NCI-H2196 treated with DMSO at 0.1 percent for 48 hours (cell line): Measurements from ENCODE around the gene PSMC3.

Experiments used
- DNase-seq: peaks from one replicate; lab custom pipeline; 2025; ENCODE audit not compliant: unreplicated experiment; lab: John Stamatoyannopoulos, UW

PSMC3 gene

DNA sequence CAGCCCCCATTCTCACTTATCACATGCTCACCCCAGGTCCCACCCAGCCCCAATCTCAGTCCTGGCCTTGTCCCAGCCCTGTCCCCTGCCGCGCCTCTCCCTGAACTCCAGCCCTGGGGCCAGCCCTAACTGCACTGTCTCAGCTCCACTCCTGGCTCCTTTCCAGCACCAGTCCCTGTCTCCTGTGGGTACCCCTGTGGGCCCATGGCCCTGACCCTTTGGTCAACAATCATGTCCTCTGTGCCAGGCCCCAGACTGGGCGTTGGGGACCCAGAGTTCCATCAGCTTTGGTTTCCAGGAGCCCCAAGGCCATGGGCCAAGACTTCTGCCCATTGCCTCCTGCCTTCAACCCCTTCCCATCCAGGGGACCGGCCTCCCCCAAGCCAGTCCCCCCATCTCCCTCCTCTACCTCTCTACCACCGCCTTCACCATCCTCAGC, 48.6 kb downstream of the PSMC3 start:
- no peak for DNase-seq

DNA sequence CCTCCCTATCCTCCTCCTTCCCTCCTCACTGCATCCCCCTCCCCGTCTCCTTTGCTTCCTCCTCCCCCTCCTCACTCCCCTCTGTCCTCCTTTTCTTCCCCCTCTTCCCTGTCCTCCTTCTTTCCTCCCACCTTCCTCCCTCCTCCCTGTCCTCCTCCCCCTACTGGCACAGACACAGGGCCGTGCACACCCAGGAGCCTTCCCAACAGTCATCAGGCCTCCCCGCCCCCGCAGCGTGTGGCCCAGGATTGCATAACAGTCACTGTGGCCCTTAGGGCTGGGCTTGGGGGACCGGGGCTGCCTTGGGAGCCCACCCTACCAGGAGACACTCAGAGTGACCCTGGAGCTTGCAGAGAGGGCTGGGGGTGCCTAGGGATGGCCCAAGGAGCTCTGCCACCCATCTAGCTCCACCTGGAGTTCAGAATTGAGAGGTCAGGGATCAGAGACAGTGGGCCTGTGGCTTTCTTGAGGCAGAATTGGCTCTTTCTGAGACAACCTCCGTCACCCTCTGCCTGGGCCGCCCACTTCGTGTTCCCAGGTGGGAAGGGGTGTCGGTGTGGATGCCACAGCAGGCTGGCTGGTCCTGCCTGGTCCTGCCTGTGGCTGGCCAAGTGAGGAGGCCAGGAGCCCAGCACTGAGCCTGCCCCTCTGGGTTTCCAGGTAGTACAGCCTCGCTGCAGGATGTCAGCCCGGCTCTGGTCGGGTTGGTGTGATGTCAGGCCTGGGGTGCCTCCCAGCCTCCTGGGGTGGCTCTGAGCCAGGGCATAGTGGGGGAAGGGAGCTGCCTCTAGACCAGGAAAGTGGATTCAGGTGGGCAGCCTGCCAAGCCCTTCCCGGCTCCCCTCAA, 49.5 kb downstream of the PSMC3 start:
- DNase-seq, result no peak

DNA sequence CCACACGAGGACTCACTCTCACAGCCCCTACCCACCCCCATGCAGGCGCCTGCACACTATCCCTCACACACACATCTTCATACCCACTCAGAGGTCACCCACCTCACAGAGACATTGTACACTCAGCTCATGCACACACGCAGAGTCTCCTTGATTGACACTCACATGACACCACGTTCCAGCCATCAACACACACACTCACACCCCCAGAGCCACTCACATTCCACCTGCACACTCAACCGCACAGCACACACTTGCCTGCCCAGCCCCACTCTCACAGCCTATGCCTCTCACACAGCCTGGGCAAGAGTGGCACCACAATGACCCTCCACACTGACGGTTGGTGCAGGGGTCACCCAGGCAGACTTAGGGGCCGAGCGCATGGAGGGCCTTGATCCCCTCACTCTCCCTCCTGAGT, 50.1 kb downstream of the PSMC3 start:
- no peak for DNase-seq

DNA sequence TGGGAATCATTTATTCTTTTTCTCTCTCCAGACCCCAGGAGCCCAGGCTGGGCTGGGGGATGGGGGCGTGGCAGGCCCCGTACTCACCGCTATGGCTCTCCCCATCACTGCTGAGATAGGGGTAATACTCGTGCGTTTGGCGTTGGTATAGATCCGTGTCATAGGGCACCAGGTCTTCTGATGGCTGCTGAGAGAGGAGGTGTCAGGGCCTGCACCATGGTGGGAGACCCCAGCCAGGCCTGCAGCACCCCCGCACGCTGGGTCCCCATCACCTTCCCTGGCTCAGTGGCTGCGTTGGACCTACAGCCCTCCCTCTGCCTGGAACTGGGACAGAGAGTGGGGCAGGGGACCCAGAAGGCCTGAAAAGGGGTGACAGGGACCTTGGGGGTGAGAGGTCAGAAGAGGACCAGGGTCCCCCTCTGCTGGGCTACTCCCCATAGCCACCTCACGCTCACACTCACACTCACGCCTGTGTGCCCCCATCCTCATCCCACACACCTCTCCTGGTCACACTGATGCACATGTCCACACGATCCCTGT, 50.6 kb downstream of the PSMC3 start:
- DNase-seq, result no peak

DNA sequence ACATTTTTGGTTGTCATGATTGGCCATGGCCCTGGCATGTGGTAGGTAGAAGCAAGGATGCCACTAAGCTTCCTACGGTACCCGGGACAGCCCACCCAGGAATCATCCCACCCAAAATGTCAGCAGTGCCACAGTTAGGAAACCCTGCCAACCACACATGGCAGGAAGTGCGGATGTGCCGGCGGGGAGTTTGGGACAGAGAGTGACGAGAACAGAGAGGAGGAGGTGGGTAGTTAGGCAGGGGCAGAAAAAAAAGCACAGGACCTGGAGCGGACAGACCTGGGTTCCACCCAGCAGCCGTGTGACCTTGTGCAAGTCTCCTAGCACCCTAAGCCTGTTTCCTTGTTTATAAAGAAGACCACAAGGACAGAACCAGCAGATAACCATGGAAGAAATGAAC, 51.2 kb downstream of the PSMC3 start:
- no peak for DNase-seq

DNA sequence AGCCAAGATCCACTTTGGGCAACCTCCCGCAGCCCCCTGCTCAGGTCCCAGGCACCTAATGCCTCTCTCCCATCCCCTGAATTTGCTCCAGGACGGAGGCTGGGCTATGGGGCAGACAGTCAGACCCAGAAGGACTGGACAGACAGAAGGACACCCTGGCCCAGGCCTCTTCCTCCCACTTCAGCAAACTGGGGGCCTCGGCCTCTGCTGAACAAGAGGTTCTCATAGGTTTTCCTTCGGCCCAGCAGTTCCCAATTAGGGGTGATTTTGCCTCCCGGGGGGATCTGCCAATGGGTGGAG, 51.6 kb downstream of the PSMC3 start:
- DNase-seq, result no peak

DNA sequence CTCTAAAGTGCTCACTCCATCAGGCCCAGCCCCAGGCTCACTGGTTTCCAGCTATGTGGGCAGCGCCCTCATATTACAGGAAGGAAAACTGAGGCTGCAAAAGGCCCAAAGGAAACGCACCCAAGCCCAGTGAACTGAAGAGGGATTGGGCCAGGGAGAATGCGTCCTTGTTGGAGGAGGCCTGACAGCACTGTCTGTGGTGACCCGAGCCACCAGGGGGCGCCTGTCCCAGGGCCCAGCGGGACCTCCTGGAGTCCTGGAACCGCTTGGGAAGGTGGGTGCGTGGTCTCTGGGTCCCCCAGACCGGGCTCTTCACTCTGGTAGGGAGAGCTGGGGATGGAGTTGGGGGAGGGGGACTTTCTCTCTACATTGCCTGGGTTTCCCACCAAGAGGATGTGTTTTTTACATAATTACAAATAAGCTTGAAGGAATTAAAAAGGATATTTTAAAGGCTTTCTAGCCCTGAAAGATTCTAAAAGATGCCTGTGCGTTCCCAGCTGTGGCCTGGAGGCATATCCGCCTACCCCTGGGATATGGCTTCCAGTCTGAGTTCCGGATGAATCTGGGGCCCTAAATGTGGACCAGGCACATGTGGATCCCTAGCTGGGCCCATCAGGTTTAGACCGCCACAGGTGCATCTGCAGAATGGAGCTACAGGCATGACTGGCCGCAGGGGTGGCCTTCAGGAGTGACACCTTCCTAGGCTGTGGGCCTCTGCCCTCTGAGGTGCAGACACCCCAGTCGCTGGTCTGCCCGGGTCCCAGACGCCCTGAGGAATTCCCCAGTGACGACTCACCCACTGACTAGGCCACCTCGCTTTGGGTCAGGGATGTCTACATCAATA, 52.1 kb downstream of the PSMC3 start:
- DNase-seq, result no peak

DNA sequence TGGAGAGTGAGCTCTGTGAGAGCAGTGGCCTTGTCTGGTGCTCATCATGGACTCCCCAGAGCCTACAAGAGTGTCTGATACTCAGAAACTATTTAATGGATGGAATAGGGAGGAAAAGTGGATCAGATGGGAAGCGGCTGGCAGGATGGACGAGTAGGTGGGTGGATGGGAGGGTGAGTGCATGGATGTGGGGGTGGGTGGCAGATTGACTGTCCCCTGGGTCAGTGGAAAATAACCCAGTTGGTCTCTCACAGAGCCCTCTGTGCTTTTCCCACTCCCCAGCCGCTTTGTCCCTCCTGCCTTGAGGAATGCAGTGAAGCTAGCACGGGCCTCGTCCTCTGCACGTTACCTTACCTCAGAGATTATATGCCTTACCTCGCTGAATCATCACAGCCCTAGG, 53.8 kb downstream of the PSMC3 start:
- no peak for DNase-seq

DNA sequence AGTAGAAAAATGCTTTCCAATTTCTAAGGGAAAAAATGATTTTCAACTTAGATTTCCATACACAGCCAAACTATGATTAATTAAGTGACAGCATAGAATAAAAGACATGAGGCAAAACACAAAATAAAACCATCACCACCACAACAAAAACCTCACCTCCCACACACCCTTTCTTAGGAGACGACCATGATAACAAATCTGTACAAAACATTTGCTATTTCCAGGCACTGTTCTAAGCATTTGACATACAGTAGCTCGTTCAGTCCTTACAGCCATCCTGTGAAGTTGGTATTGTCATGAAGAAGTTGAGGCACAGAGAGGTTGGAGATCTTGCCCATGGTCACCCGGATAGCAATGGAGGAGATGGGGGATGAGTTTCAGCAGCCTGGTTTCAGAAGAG, 56.6 kb downstream of the PSMC3 start:
- DNase-seq, result no peak
